Adipocyte (in vitro differentiated cells): ENCODE results near the gene NOXRED1.
"Not testable (repeated sequence)": the region's sequence is repeated elsewhere in the genome, so short reads cannot be mapped to it uniquely, and the experiment has no call there.

ENCODE experiments used
- DNase-seq: peaks from one replicate; pipeline ENCODE4 v3.0.0-alpha.2; 2015; ENCODE audit warnings: low read depth
- H3K27me3 ChIP-seq: replicated peaks from 2 replicates; pipeline ENCODE4 v1.7.0; 2013; ENCODE audit warnings: mild to moderate bottlenecking, low read length, moderate library complexity; ENCODE audit not compliant: control insufficient read depth, insufficient read depth
- H3K36me3 ChIP-seq: 2 replicates; pipeline ENCODE4 v1.7.0; 2013; ENCODE audit warnings: low read length, mild to moderate bottlenecking, moderate library complexity; ENCODE audit not compliant: control insufficient read depth, insufficient read depth, severe bottlenecking
- H3K4me1 ChIP-seq: 2 replicates; pipeline ENCODE4 v1.7.0; 2013; ENCODE audit warnings: mild to moderate bottlenecking, low read length, moderate library complexity; ENCODE audit not compliant: control insufficient read depth, insufficient read depth
- H3K4me3 ChIP-seq: 2 replicates; pipeline ENCODE4 v1.7.0; 2013; ENCODE audit warnings: mild to moderate bottlenecking, low read length, moderate library complexity
- H3K9ac ChIP-seq: 2 replicates; pipeline ENCODE4 v1.7.0; 2013; ENCODE audit warnings: mild to moderate bottlenecking, low read length, moderate library complexity
- H3K9me3 ChIP-seq: 2 replicates; pipeline ENCODE4 v1.7.0; 2013; ENCODE audit warnings: mild to moderate bottlenecking, low read length, moderate library complexity; ENCODE audit not compliant: control insufficient read depth

The NOXRED1 gene

GRCh38 chr14:77442196-77442595, 18.9 kb upstream of the NOXRED1 start:
- Histone ChIP-seq H3K9me3 (no peaks in the 10 kb centered on the region), H3K4me3 (no peak overlapping the region), H3K4me1 (no peaks in the 10 kb centered on the region), H3K36me3 (peaks cover 70% of the 10 kb centered on the region), H3K9ac (no peak overlapping the region), H3K27me3 (no peaks in the 10 kb centered on the region)
- DNase-seq = no peak

GRCh38 chr14:77439861-77440260, 16.5 kb upstream of the NOXRED1 start:
- no peak overlapping the region for H3K4me3 ChIP-seq
- DNase-seq = no peak
- H3K9me3 ChIP-seq = no peaks in the 10 kb centered on the region
- no peaks in the 10 kb centered on the region for H3K4me1 ChIP-seq
- H3K36me3 ChIP-seq = peaks cover 81% of the 10 kb centered on the region
- no peaks in the 10 kb centered on the region for H3K27me3 ChIP-seq
- H3K9ac ChIP-seq = no peak overlapping the region

- H3K9me3 ChIP-seq = no peaks in the 10 kb centered on the region
- no peak overlapping the region for H3K4me3 ChIP-seq
- peaks cover 82% of the 10 kb centered on the region for H3K36me3 ChIP-seq
- no peak for DNase-seq
- no peaks in the 10 kb centered on the region for H3K4me1 ChIP-seq
- no peaks in the 10 kb centered on the region for H3K27me3 ChIP-seq
- no peak overlapping the region for H3K9ac ChIP-seq
These were observed 15.3 kb upstream of the NOXRED1 start for GRCh38 chr14:77438596-77438995.

- Histone ChIP-seq H3K4me1 (no peaks in the 10 kb centered on the region), H3K36me3 (peaks cover 81% of the 10 kb centered on the region), H3K4me3 (no peak overlapping the region), H3K9ac (no peak overlapping the region), H3K27me3 (no peaks in the 10 kb centered on the region), H3K9me3 (no peaks in the 10 kb centered on the region)
- no peak for DNase-seq
These were observed 12.7 kb upstream of the NOXRED1 start for GRCh38 chr14:77436042-77436441.

GRCh38 chr14:77426396-77426795, 3.1 kb upstream of the NOXRED1 start:
- Histone ChIP-seq H3K9me3 (no peaks in the 10 kb centered on the region), H3K4me3 (no peak overlapping the region), H3K9ac (no peak overlapping the region), H3K36me3 (peaks cover 75% of the 10 kb centered on the region), H3K4me1 (peaks cover 5% of the 10 kb centered on the region), H3K27me3 (no peaks in the 10 kb centered on the region)
- no peak for DNase-seq

- Histone ChIP-seq H3K4me1 (peaks cover 14% of the 10 kb centered on the region), H3K4me3 (no peak overlapping the region), H3K36me3 (peaks cover 63% of the 10 kb centered on the region), H3K27me3 (no peaks in the 10 kb centered on the region), H3K9me3 (peaks cover 2% of the 10 kb centered on the region), H3K9ac (no peak overlapping the region)
- no peak for DNase-seq
These were observed 1.5 kb upstream of the NOXRED1 start for GRCh38 chr14:77424862-77425261.

GRCh38 chr14:77421201-77421600, 2.1 kb downstream of the NOXRED1 start:
- Histone ChIP-seq H3K9ac (no peak overlapping the region), H3K36me3 (peaks cover 27% of the 10 kb centered on the region), H3K4me3 (peak overlapping the region; percentile 17), H3K27me3 (no peaks in the 10 kb centered on the region), H3K9me3 (peaks cover 6% of the 10 kb centered on the region), H3K4me1 (peaks cover 14% of the 10 kb centered on the region)
- peak; percentile 27 for DNase-seq

GRCh38 chr14:77416836-77417235, 6.5 kb downstream of the NOXRED1 start:
- DNase-seq = no peak
- H3K27me3 ChIP-seq = no peaks in the 10 kb centered on the region
- H3K9me3 ChIP-seq = peaks cover 6% of the 10 kb centered on the region
- H3K9ac ChIP-seq = no peak overlapping the region
- no peaks in the 10 kb centered on the region for H3K36me3 ChIP-seq
- no peak overlapping the region for H3K4me3 ChIP-seq
- H3K4me1 ChIP-seq = peaks cover 13% of the 10 kb centered on the region

- H3K4me3 ChIP-seq, H3K36me3 ChIP-seq, H3K9ac ChIP-seq, H3K9me3 ChIP-seq, DNase-seq, H3K27me3 ChIP-seq, H3K4me1 ChIP-seq: not testable (repeated sequence)
These were observed 7.2 kb downstream of the NOXRED1 start for GRCh38 chr14:77416098-77416497.

GRCh38 chr14:77415403-77416030, 7.8 kb downstream of the NOXRED1 start:
- H3K9ac ChIP-seq, H3K4me3 ChIP-seq, H3K36me3 ChIP-seq, H3K9me3 ChIP-seq, H3K27me3 ChIP-seq, H3K4me1 ChIP-seq, DNase-seq: not testable (repeated sequence)

- Histone ChIP-seq H3K4me3 (no peak overlapping the region), H3K4me1 (peaks cover 10% of the 10 kb centered on the region)
- no peak for DNase-seq
These were observed 14.2 kb downstream of the NOXRED1 start for GRCh38 chr14:77409131-77409533.

GRCh38 chr14:77407158-77407557, 16.2 kb downstream of the NOXRED1 start:
- no peak overlapping the region for H3K9ac ChIP-seq
- no peaks in the 10 kb centered on the region for H3K27me3 ChIP-seq
- H3K4me1 ChIP-seq = peaks cover 10% of the 10 kb centered on the region
- no peak overlapping the region for H3K4me3 ChIP-seq
- no peaks in the 10 kb centered on the region for H3K36me3 ChIP-seq
- no peaks in the 10 kb centered on the region for H3K9me3 ChIP-seq
- no peak for DNase-seq

More at GRCh38 chr14:77409131-77409533, 14.2 kb downstream of the NOXRED1 start:
- Histone ChIP-seq H3K27me3 (no peaks in the 10 kb centered on the region), H3K9me3 (no peaks in the 10 kb centered on the region), H3K36me3 (no peaks in the 10 kb centered on the region), H3K9ac (no peak overlapping the region)
